Measurements from ENCODE around the gene NHLRC3.
"Not testable (repeated sequence)": the region's sequence is repeated elsewhere in the genome, so short reads cannot be mapped to it uniquely, and the experiment has no call there.

NHLRC3 gene

GRCh38 chr13:39047560-39047959 is 9.3 kb downstream of the NHLRC3 start:
- peak in 1 of 2 experiments; percentile 8 for DNase-seq

- no peak for DNase-seq
Measured at GRCh38 chr13:39048806-39049205, 10.6 kb downstream of the NHLRC3 start.

DNA sequence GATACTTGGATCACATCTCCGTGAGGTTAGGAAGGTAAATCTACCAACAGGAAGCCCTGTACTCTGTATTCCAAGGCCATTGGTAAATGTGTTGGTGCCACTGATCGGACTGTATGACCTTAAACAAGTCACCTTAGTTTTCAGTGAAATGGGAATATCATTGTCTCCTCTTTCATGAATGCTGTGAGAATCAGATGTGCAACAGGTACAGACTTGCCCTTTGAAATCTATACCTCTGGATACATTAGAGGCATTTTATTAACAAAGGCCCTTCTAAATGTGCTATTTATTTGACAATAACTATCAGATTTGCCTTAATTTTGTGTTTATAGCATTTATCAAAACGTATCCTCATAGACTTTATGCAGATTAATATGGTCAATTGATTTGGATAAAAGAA is 11.0 kb downstream of the NHLRC3 start:
- no peak for DNase-seq

- DNase-seq: peak; percentile 22 to 58
Measured at GRCh38 chr13:39051157-39051556, 12.9 kb downstream of the NHLRC3 start.

DNA sequence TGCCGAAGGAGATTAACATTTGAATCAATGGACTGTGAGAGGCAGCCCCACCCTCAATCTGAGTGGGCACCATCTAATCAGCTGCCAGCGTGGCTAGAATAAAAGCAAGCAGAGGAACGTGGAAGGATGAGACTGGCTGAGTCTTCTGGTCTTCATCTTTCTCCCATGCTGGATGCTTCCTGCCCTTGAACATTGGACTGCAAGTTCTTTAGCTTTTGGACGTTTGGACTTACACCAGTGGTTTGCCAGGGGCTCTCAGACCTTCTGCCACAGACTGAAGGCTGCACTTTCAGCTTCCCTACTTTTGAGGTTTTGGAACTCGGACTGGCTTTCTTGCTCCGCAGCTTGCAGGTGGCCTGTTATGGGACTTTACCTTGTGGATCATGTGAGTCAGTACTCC is 14.7 kb downstream of the NHLRC3 start:
- no peak for DNase-seq

GRCh38 chr13:39054112-39054511 is 15.9 kb downstream of the NHLRC3 start:
- DNase-seq: no peak

- DNase-seq: no peak
Measured at GRCh38 chr13:39056018-39056417, 17.8 kb downstream of the NHLRC3 start.

GRCh38 chr13:39058040-39058439 is 19.8 kb downstream of the NHLRC3 start:
- DNase-seq: no peak

- no peak for DNase-seq
Measured at GRCh38 chr13:39062004-39062403, 23.7 kb downstream of the NHLRC3 start.

DNA sequence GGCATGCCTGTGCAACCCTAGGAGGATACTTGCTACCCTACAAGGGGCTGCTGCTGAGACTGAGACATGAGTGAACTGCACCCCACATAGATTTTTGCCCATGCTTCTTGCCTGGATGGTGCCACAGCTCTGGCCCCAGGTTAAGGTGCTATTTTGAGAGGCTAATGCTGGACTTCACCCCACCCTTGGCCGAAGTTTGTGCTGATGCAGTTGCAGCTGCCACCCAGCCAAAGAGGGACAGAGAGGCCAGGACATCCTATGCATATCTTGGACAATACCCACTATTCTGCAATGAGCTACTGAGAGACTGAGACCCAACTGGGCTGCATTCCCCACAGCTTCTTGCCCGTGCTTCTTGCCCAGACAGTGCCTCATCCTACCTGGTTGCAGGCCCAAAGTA is 34.6 kb downstream of the NHLRC3 start:
- DNase-seq: no peak

GRCh38 chr13:39073983-39074382 is 35.7 kb downstream of the NHLRC3 start:
- no peak for DNase-seq

DNA sequence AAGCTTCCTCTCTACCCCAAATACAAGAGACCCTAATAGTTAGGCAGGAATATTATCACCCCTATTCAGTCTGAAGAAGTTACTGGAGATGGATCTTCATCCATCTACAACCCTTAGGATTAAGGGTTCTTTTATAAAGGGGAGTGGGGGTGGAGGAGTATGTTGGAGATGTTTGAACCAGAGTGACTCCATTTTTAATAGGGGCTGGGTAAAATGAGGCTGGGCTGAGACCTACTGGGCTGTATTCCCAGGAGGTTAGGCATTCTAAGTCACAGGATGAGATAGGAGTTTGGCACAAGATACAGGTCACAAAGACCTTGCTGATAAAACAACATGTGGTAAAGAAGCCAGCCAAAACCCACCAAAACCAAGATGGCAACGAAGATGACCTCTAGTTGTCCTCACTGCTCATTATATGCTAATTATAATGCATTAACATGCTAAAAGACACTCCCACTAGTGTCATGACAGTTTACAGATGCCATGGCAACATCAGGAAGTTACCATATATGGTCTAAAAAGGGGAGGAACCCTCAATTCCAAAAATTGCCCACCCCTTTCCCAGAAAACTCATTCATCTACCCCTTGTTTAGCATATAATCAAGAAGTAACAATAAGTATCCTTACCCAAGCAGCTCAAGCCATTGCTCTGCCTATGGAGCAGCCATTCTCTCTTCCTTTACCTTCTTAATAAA is 48.1 kb downstream of the NHLRC3 start:
- DNase-seq: not testable (repeated sequence)

DNA sequence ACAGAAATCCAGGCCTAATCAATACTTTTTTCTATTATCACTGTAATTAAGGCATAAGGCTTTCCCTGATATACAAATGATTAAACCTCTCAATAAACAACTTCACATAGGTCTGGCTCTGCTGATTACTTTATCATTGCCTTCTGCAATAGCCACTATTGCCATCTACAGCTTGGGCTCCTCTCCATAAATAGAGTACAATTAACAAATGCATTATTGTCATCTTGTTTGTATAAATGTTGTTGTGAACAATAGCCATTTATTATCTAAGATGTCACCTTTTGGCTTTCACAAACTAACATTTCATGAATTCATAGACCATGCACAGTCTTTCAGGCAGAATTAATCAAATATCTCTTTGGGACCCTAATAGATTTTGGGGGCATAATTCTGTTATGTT is 53.3 kb downstream of the NHLRC3 start:
- no peak for DNase-seq

GRCh38 chr13:39095500-39095899 is 57.2 kb downstream of the NHLRC3 start:
- no peak for DNase-seq

GRCh38 chr13:39099231-39099630 is 61.0 kb downstream of the NHLRC3 start:
- DNase-seq: no peak

Measured in NCI-H526 (cell line).